Endodermal cell (in vitro differentiated cells): ENCODE results near the gene KBTBD13. TPM values are rescaled to one million over a fixed set of nuclear protein-coding genes. Genes with fewer than 3 reads are reported as not detected.
"Not testable (repeated sequence)": the region's sequence is repeated elsewhere in the genome, so short reads cannot be mapped to it uniquely, and the experiment has no call there.

ENCODE experiments used
- DNase-seq: peaks from one replicate; pipeline ENCODE4 v3.0.0-alpha.2; 2017
- H3K27ac ChIP-seq: 2 replicates; pipeline ENCODE4 v1.5.1; 2013; ENCODE audit warnings: mild to moderate bottlenecking, low read depth, low read length, moderate library complexity
- H3K27me3 ChIP-seq: 2 replicates; pipeline ENCODE4 v1.6.1; 2013; ENCODE audit warnings: mild to moderate bottlenecking, low read length, moderate library complexity; ENCODE audit not compliant: insufficient read depth, control insufficient read depth, poor library complexity, severe bottlenecking
- H3K36me3 ChIP-seq: 2 replicates; pipeline ENCODE4 v1.7.0; 2013; ENCODE audit warnings: mild to moderate bottlenecking, low read length, moderate library complexity; ENCODE audit not compliant: control insufficient read depth, insufficient read depth
- H3K4me1 ChIP-seq: one replicate; pipeline ENCODE4 v1.7.0; 2013; ENCODE audit warnings: low read length; ENCODE audit not compliant: control insufficient read depth, insufficient read depth
- H3K4me3 ChIP-seq: 2 replicates; pipeline ENCODE4 v1.5.1; 2013; ENCODE audit warnings: mild to moderate bottlenecking, low read length, moderate library complexity
- H3K9ac ChIP-seq: 2 replicates; pipeline ENCODE4 v1.6.1; 2013; ENCODE audit warnings: mild to moderate bottlenecking, low read length, moderate library complexity; ENCODE audit not compliant: poor library complexity, severe bottlenecking; ENCODE audit errors: extremely low read depth
- H3K9me3 ChIP-seq: 2 replicates; pipeline ENCODE4 v1.6.1; 2013; ENCODE audit warnings: mild to moderate bottlenecking, low read length, moderate library complexity; ENCODE audit not compliant: control insufficient read depth
- H3K27ac Mint-ChIP-seq: 2 replicates; pipeline ENCODE4 v1.8.0; 2020; ENCODE audit warnings: mixed read lengths
- H3K27me3 Mint-ChIP-seq: 2 replicates; pipeline ENCODE4 v1.8.0; 2021; ENCODE audit warnings: mild to moderate bottlenecking, mixed read lengths; ENCODE audit not compliant: insufficient read depth
- H3K36me3 Mint-ChIP-seq: 2 replicates; pipeline ENCODE4 v1.8.0; 2020; ENCODE audit warnings: low read depth, mixed read lengths
- H3K4me1 Mint-ChIP-seq: 2 replicates; pipeline ENCODE4 v1.8.0; 2020; ENCODE audit warnings: mixed read lengths
- H3K4me3 Mint-ChIP-seq: 2 replicates; pipeline ENCODE4 v1.8.0; 2020; ENCODE audit warnings: mild to moderate bottlenecking, moderate library complexity, mixed read lengths
- H3K9me3 Mint-ChIP-seq: 2 replicates; pipeline ENCODE4 v1.8.0; 2020; ENCODE audit warnings: mild to moderate bottlenecking, mixed read lengths
- WGBS, 2 experiments: methylation state at CpG; one replicate each; pipeline versions ENCODE4 v1.1.5 to v1.1.7; 2013; ENCODE audit warnings: missing lambda C conversion rate in 2 of 2, mixed read lengths in 1 of 2; ENCODE audit not compliant: insufficient coverage in 1 of 2, insufficient read length in 1 of 2; 5-methylcytosine and 5-hydroxymethylcytosine counted together
- total RNA-seq, 2 donors: library from RNA; stranded (reverse); fragmentation: NEBNext Ultra II Directional in 1 of 2; extraction: Animal tissue kit (Norgen Biotek cat#: 25700) in 1 of 2; gene quantifications; 2 replicates in 1 of 2; 3 replicates in 1 of 2; pipeline ENCODE4 v1.2.1, GENCODE V29; 2021
- TF ChIP-seq, protein P1 (sequence below): fragments of 200-600 bp; sonication (generic); conservative IDR thresholded peaks from 2 replicates; pipeline ENCODE4 v1.5.0; 2021; ENCODE audit warnings: antibody characterized with exemption, mild to moderate bottlenecking

KBTBD13 gene
- total RNA-seq, 2 donors from 2014 or later = not detected

DNA sequence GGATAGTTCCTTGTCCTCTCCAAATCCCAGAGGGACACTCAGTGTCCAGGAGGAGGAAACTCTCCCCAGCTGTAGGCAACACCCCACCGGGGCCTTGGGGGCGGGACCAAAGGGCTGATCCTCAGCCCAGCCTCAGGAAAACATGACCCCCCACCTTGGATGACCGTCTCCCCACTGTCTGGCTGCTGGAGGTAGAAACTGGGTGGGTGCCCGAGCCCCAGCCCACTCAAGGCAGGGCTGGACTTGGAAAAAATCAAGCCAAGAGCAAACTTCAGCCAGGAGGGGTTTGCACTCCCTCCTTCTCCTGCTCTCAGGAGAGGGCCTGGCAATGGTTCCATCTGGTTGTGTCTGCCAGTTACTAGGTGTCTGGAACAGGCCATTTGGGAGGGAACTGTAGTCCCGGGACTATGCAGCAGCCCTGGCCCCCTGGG is 5.2 kb upstream of the KBTBD13 start:
- peaks cover 12% of the 10 kb centered on the region for H3K4me1 Mint-ChIP-seq
- no peak overlapping the region for H3K4me3 ChIP-seq
- peaks cover 5% of the 10 kb centered on the region for H3K27me3 Mint-ChIP-seq
- H3K36me3 ChIP-seq = no peaks in the 10 kb centered on the region
- no peaks in the 10 kb centered on the region for H3K27me3 ChIP-seq
- H3K27ac ChIP-seq = no peak overlapping the region
- no peak overlapping the region for H3K27ac Mint-ChIP-seq
- TF ChIP-seq, protein P1, sequence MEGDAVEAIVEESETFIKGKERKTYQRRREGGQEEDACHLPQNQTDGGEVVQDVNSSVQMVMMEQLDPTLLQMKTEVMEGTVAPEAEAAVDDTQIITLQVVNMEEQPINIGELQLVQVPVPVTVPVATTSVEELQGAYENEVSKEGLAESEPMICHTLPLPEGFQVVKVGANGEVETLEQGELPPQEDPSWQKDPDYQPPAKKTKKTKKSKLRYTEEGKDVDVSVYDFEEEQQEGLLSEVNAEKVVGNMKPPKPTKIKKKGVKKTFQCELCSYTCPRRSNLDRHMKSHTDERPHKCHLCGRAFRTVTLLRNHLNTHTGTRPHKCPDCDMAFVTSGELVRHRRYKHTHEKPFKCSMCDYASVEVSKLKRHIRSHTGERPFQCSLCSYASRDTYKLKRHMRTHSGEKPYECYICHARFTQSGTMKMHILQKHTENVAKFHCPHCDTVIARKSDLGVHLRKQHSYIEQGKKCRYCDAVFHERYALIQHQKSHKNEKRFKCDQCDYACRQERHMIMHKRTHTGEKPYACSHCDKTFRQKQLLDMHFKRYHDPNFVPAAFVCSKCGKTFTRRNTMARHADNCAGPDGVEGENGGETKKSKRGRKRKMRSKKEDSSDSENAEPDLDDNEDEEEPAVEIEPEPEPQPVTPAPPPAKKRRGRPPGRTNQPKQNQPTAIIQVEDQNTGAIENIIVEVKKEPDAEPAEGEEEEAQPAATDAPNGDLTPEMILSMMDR = no peak
- H3K9me3 Mint-ChIP-seq = peaks cover 13% of the 10 kb centered on the region
- no peak overlapping the region for H3K9ac ChIP-seq
- no peak overlapping the region for H3K4me3 Mint-ChIP-seq
- H3K4me1 ChIP-seq = peaks cover 5% of the 10 kb centered on the region
- H3K36me3 Mint-ChIP-seq = peaks cover under 1% of the 10 kb centered on the region
- DNase-seq = no peak
- peaks cover 5% of the 10 kb centered on the region for H3K9me3 ChIP-seq
- 80% methylated on average over 5 of the region's 5 CpGs; no CpG with 5 or more reads in 1 of the 2 experiments for WGBS, 2 experiments

DNA sequence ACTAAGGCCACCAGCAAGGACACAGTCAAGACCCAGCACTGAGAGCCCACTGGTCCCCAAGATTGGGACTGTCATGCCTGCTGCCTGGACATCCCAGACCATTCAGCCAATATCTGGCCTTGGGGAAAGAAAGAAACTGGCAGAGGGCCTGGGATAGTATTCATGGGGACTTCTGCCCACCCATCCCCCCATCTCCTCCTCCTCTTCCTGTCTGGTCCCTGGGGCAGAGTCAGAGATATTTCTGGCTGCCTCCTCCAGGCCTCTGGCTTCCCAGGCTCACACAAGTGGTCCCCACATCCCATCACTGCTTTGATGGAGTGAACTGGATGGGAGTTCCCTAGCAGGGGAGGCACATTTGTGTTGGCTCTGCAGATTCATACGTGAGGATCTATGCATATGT is 4.5 kb upstream of the KBTBD13 start:
- Histone ChIP-seq H3K9ac (no peak overlapping the region), H3K4me1 (peaks cover 5% of the 10 kb centered on the region), H3K27me3 (no peaks in the 10 kb centered on the region), H3K36me3 (no peaks in the 10 kb centered on the region), H3K27ac (no peak overlapping the region), H3K9me3 (peaks cover 5% of the 10 kb centered on the region), H3K4me3 (no peak overlapping the region)
- Mint-ChIP-seq H3K27me3 (peaks cover 7% of the 10 kb centered on the region), H3K27ac (no peak overlapping the region), H3K4me3 (no peak overlapping the region), H3K4me1 (peaks cover 12% of the 10 kb centered on the region), H3K9me3 (peaks cover 15% of the 10 kb centered on the region), H3K36me3 (peaks cover 1% of the 10 kb centered on the region)
- TF ChIP-seq, protein P1 = no peak
- 100% methylated on average over 1 of the region's 1 CpG; no CpG with 5 or more reads in 1 of the 2 experiments for WGBS, 2 experiments
- DNase-seq = no peak

DNA sequence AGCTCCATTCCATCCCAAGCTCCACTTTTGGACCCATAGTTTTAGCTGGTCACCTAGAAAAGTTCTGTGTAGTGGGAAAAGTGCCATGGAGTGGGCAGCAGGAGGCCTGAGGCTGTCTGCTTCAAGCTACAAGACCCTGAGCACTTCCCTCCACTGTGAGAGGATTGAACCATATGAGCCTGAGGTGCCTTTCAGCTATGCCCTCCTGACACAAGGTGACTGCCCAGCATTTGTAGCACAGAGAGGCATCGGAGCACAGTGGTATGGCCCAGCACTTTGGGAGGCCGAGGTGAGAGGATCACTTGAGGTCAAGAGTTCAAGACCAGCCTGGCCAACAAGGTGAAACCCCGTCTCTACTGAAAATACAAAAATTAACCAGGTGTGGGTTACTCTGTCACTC is 3.9 kb upstream of the KBTBD13 start:
- H3K36me3 Mint-ChIP-seq = peaks cover 1% of the 10 kb centered on the region
- H3K27ac ChIP-seq = no peak overlapping the region
- peaks cover 5% of the 10 kb centered on the region for H3K4me1 ChIP-seq
- no peak overlapping the region for H3K9ac ChIP-seq
- no peaks in the 10 kb centered on the region for H3K27me3 ChIP-seq
- DNase-seq = no peak
- H3K4me3 Mint-ChIP-seq = no peak overlapping the region
- peaks cover 12% of the 10 kb centered on the region for H3K4me1 Mint-ChIP-seq
- H3K9me3 Mint-ChIP-seq = peaks cover 16% of the 10 kb centered on the region
- no peak overlapping the region for H3K4me3 ChIP-seq
- TF ChIP-seq, protein P1 = no peak
- 92 to 96% methylated on average over 3 of the region's 3 CpGs for WGBS, 2 experiments
- no peaks in the 10 kb centered on the region for H3K36me3 ChIP-seq
- H3K27me3 Mint-ChIP-seq = peaks cover 8% of the 10 kb centered on the region
- peaks cover 5% of the 10 kb centered on the region for H3K9me3 ChIP-seq
- H3K27ac Mint-ChIP-seq = no peak overlapping the region

DNA sequence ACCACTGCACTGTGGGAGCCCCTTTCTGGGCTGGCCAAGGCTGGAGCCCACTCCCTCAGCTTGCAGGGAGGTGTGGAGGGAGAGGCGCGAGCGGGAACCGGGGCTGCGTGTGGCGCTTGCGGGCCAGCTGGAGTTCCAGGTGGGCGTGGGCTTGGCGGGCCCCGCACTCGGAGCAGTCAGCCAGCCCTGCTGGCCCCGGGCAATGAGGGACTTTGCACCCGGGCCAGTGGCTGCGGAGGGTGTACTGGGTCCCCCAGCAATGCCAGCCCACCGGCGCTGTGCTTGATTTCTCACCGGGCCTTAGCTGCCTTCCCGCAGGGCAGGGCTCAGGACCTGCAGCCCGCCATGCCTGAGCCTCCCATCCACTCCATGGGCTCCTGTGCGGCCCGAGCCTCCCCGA is 1.6 kb upstream of the KBTBD13 start:
- H3K9me3 Mint-ChIP-seq = peaks cover 19% of the 10 kb centered on the region
- H3K4me3 Mint-ChIP-seq, H3K27me3 ChIP-seq, H3K9ac ChIP-seq, H3K4me1 Mint-ChIP-seq, H3K4me1 ChIP-seq, H3K4me3 ChIP-seq, DNase-seq, H3K27ac Mint-ChIP-seq, H3K9me3 ChIP-seq, H3K36me3 ChIP-seq, H3K36me3 Mint-ChIP-seq, H3K27ac ChIP-seq: not testable (repeated sequence)
- peaks cover 31% of the 10 kb centered on the region for H3K27me3 Mint-ChIP-seq
- WGBS, 2 experiments = 95% methylated on average over 16 of the region's 22 CpGs; no CpG with 5 or more reads in 1 of the 2 experiments

DNA sequence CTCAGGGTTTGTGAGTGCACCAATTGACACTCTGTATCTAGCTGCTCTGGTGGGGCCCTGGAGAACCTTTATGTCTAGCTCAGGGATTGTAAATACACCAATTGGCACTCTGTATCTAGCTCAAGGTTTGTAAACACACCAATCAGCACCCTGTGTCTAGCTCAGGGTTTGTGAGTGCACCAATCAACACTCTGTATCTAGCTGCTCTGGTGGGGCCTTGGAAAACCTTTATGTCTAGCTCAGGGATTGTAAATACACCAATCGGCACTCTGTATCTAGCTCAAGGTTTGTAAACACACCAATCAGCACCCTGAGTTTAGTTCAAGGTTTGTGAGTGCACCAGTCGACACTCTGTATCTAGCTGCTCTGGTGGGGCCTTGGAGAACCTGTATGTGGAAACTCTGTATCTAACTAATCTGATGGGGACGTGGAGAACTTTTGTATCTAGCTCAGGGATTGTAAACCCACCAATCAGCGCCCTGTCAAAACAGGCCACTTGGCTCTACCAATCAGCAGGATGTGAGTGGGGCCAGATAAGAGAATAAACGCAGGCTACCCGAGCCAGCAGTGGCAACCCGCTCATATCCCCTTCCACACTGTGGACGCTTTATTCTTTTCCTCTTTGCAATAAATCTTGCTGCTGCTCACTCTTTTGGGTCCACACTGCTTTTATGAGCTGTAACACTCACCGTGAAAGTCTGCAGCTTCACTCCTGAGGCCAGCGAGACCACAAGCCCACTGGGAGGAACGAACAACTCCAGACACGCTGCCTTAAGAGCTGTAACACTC is 745 bp upstream of the KBTBD13 start:
- not testable (repeated sequence) for H3K4me3 ChIP-seq, H3K4me1 ChIP-seq, H3K27ac Mint-ChIP-seq, H3K27me3 ChIP-seq, H3K36me3 Mint-ChIP-seq, H3K27ac ChIP-seq, H3K4me1 Mint-ChIP-seq, H3K4me3 Mint-ChIP-seq, H3K9me3 ChIP-seq, H3K9ac ChIP-seq, DNase-seq, H3K36me3 ChIP-seq
- WGBS, 2 experiments = 89 to 95% methylated on average over 7 to 12 of the region's 12 CpGs
- H3K9me3 Mint-ChIP-seq = peaks cover 19% of the 10 kb centered on the region
- H3K27me3 Mint-ChIP-seq = peaks cover 33% of the 10 kb centered on the region
